ENCODE measurements around the gene ZNF511. TPM values are rescaled to one million over a fixed set of nuclear protein-coding genes. Genes with fewer than 3 reads are reported as not detected.
"Not testable (repeated sequence)": the region's sequence is repeated elsewhere in the genome, so short reads cannot be mapped to it uniquely, and the experiment has no call there.

ZNF511 gene
- polyA plus RNA-seq, 10 donors = 29.0 to 40.0 (median 33.4) TPM

DNA sequence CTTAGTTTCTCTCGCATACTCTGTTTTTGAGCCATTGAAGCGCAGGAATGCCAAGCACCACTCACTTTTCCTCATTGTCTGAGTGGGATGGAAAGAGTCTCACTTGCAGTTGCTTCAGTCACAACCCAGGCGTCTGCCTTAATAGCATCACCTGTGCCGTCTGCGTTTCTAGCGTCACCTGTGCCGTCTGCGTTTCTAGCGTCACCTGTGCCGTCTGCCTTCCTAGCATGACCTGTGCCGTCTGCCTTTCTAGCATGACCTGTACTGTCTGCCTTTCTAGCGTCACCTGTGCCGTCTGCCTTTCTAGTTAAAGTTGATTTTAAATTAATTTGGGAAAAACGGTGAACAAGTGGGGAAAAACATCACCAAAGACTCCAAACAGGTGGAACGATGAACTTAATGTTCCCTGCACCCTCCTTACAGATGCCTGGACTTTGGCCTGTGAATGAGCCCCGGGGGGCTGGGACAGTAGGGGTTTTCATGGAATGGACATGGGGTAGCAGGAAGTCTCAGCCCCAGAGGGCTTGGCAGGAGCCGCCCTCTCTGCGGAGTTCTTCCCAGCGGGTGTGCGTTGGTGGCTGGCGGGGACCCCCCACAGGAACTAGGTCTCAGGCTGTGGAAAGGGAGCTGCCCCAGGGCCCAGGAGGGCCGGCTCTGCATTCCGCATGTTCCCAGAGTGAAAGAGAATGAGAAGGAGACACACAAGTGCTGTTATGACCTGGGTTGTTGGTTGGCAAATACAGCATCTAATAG lies 3.5 kb downstream of the ZNF511 start:
- DNase-seq = no peak

DNA sequence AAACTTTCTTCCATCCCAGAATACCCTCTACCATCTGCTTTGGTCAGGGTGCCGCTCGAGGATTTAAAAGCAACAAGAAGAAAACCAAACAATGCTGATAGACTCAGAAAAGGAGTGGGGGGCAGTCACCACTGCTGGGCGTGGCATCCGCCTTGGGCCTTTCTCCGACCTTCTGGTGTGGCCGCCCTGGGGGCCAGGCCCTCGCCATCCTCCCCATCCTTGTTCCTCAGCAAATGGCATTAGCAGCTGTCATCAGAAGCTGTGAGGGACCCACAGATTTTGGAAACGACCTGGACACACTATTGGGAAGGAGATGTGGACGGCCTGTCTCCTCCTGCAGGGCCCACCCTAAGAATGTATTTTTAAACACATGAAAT lies 4.0 kb downstream of the ZNF511 start:
- no peak for DNase-seq

DNA sequence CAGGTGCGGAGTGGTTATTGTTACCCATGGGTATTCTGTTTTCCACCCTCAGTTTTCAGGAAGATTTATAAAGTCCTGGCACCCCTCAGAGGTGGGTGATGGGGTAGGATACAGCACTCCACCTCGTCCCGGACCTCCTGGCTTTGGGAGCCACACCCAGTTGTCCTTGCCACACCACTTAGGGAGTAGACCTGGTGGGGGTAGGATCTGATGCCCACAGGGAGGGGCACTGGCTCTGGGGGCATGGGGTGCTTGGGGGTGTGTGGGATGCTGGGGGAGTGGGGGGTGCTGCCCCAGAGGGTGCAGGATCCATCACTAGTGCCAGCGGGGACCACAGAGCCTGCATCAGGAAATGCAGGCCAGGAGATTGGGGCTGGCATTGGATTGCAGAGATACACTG lies 4.5 kb downstream of the ZNF511 start:
- no peak for DNase-seq

DNA sequence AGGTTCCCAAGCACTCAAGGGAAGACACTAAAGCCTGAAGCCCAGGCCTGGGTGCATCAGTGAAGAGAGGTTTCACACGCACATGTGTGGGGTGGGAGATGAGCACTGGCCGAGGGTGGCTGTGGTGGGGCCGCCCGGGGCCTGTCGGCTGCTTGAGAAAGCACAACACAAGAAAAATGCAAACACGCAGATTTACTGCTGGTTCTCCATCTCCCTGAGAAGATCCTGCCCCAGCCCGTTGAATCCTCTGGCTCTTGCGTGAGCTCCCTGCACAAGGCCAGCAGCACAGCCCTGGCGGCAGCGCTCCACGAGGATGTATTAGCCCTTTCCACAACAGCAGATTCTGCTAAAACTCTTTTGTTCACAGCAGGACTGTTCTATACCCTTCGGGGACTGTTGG lies 6.2 kb downstream of the ZNF511 start:
- no peak for DNase-seq

DNA sequence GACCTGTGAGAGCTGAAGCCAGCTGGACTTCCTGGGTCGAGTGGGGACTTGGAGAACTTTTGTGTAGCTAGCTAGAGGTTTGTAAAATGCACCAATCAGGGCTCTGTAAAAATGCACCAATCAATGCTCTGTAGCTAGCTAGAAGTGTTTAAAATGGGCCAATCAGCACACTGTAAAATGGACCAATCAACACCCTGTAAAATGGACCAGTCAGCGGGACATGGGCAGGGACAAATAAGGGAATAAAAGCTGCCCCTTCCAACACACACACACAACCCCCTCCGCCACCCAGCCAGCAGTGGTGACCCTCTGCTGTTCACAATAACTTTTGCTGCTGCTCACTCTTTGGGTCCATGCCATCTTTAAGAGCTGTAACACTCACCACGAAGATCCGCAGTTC lies 7.1 kb downstream of the ZNF511 start:
- DNase-seq = no peak

DNA sequence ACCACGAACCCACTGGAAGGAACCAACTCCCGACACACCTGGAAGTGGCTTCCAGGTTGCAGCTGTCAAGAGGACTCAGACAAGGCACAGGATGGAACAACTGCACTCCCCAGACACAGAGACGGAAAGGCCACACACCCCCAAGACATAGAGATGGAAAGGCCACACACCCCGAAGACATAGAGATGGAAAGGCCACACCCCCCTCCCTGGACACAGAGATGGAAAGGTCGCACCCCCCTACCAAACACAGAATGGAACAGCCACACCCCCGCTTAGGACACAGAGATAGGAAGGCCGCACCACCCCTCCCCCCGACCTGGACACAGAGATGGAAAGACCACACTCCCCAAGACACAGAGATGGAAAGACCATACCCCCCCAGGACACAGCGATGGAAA lies 7.6 kb downstream of the ZNF511 start:
- DNase-seq = no peak

DNA sequence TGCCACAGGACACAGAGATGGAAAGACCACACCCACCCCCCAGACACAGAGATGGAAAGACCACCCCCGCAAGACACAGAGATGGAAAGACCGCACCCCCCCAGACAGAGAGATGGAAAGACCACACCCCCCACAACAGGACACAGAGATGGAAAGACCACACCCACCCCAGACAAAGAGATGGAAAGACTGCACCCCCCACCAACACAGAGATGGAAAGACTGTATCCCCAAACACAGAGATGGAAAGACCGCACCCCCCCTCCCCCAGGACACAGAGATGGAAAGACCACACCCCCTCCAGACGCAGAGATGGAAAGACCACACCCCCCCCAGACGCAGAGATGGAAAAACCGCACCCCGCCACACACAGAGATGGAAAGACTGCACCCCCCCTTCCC lies 8.0 kb downstream of the ZNF511 start:
- no peak for DNase-seq

DNA sequence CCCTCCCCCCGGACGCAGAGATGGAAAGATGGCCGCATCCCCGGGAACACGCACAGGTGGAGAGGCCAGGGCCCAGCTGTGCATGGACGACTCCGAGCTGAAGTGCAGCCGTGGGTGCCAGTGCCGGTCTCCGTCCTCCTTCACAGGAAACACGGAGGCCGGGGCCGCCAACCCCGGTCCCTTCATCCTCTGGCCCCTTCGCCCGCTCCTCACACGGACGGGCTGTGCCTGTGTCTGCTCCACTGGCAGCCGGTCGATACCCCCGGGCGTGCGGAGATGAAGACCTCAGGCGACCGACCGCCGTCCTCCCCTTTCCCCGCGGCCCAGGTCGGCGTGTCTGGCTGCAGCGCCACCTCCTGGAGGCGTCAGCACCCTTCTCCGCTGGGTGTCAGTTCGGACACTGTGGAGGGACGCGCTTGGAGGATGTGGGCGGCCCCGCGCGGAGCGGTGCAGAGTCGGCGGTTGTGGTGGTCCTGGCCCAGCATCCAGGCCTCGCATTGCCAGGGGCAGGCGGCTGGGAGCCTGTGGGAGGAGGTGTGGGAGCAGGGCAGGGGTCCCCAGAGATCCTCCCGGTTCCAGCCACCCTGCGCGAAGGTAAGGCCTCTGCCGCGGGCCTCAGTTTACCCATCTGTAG lies 9.9 kb downstream of the ZNF511 start:
- peak in 1 of 3 donors; percentile 72 for DNase-seq

DNA sequence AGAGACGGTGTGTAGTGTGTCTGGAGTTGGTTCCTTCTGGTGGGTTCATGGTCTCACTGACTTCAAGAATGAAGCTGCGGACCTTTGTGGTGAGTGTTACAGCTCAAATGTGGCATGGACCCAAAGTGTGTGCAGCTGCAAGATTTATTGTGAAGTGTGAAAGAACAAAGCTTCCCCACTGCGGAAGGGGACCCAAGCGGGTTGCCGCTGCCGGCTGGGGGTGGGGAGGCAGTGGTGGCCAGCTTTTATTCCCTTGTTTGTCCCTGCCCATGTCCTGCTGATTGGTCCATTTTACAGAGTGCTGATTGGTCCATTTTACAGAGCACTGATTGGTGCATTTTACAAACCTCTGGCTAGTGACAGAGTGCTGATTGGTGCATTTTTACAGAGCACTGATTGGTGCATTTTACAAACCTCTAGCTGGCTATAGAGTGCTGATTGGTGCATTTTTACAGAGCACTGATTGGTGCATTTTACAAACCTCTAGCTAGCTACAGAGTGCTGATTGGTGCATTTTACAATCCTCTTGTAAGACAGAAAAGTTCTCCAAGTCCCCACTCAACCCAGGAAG lies 12.2 kb downstream of the ZNF511 start:
- not testable (repeated sequence) for DNase-seq

DNA sequence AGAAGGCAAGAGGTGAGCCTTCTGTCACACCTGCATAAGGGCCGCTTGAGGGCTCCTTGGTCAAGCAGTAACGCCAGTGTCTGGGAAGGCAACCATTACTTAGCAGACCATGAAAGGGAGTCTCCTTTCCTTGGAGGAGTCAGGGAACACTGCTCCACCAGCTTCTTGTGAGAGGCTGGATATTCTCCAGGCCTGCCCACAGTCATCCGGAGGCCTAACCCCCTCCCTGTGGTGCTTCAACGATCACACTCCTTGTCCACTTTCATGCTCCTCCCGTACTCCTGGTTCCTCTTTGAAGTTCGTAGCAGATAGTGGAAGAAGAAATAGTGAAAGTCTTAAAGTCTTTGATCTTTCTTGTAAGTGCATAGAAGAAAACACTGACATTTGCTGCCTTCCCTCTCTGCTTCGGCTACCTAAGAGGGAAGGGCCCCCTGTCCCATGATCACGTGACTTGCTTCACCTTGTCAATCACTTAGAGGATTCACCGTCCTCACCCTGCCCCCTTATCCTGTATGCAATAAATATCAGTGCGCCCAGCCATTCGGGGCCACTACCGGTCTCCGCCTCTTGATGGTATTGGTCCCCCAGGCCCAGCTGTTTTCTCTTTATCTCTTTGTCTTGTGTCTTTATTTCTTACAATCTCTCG lies 13.5 kb downstream of the ZNF511 start:
- not testable (repeated sequence) for DNase-seq

DNA sequence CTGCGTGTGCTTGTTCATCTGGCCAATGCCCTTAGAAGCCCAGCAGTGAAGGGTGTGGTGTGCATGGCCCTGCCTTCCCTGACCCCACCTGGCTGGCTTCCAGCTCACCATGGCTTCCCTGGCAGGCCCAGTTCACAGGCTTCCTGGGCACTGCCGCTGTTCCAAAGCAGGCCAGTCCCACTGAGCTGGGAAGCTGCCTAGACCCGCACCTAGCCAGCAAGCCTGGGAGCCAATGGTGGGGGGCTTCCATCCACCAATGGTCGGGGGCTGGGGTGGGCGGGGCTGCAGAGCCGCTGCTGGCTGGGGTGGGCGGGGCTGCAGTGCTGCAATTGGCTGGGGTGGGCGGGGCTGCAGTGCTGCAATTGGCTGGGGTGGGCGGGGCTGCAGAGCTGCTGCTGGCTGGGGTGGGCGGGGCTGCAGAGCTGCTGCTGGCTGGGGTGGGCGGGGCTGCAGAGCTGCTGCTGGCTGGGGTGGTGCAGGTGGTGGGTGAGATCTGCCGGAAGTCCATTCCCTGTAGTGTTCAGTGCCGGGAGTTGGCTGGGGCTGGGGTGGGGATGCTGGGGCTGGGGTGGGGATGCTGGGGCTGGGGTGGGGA lies 15.6 kb downstream of the ZNF511 start:
- DNase-seq = no peak

DNA sequence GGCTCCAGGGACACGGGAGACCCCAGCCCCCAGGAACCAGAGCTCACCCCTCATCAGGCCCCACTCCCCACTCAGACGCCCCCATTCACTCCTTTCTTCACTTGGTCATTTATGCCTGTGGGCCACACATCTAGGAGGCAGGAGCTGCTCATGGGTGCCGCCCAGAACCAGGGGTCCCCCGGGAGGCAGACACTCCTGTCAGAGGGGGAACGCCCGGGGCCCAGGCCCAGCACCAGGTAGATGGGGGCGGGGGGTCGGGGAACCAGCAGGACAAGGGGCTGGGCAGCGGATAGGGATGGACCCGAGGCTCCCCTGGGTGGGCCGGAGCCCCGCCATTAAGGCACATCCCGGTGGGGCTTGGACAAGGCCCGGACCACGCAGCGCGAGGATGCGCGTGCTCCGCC lies 16.1 kb downstream of the ZNF511 start:
- DNase-seq = no peak

DNA sequence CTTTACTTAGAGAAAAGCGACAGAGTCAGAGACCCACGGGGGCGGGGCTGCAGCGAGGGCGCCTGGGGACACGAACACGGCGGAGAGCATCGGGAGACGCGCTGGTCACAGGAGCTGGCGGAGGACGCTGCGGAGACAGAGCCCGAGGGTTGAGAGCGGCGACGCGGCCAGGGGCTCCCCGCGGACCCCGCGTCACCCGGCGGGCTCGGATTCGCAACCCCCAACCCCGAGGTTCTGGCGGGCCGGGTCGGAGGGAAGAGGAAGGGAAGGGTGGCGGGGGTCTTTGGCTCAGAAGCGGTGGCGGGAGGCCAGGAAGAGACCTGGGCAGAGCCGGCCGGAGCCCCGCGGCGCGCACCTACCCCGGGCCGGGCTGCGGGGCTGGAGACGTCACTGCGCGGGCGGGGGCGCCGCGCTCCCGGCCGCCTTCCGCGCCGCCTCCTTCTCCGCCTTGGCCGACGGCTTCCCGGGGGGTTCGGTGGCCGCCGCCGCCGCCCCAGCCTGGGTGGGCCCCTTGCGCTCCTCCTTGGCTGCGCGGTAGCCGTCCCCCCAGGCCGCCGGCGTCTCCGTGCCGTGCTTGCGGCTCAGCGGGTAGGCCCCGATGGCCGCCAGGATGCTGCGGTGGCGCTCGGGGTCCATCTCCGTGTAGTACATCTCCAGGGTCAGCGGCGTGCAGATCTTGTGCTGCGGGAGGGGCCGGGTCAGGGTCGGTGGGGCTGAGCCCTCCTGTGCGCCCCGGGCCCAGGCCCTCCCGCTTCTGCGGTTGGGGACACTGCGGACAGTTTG lies 16.9 kb downstream of the ZNF511 start:
- DNase-seq = peak in 1 of 3 donors; percentile 36

DNA sequence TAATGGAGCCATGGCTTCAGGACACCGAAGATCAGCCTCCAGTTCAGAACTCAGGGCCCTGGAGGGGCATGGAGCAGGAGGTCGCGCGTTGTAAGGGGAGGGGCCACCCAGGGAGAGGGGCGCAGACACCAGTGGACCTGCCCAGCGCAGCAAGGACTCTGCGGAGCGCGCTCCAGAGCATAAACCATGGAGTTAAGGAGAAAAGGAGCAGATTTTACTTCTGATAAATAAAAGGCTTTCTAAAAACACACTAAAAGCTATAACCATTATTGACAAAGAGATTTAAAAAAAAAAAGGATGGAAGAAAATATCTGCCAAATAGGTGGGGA lies 17.5 kb downstream of the ZNF511 start:
- no peak for DNase-seq

DNA sequence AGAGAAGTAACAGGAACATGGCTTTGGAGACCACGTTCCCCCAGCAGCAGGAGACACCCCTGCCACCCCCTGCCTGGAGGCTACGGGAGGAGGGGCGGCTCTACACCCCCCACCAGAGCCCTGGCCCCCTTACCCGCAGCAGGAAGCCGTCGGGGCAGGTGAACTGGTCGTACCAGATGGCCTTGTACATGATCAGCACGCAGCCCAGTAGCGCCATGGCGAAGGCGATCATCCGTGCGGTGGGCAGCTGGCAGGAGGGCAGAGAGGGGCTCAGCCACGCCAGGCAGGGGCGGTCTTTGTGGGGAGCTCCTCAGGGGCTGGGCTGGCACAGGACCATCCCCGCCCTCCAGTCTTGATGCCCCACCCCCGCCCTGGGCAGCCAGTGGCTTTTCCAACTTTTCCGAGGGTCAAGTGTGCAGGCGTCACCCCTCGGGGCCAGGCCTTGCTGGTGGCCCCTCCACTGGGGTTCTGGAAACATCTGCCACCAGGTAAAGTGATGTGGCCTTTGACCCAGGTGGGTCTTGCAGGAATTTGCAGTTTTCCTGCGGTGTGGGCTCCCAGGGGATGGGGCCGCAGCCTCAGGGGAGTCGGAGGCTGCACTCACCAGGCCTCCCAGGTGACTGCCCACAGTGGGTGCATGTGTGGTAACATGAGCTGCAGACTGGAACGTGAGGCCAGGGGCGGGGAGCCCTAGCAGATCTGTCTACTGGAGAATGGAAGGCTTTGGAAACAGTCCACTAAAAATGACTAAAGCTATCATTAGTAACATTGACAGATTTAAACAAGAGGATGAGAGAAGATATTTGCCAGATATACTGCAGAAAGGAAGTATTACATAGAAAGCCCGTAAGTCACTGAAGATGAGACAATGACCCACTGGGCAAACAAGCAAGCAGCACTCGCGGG lies 18.3 kb downstream of the ZNF511 start:
- no peak for DNase-seq

DNA sequence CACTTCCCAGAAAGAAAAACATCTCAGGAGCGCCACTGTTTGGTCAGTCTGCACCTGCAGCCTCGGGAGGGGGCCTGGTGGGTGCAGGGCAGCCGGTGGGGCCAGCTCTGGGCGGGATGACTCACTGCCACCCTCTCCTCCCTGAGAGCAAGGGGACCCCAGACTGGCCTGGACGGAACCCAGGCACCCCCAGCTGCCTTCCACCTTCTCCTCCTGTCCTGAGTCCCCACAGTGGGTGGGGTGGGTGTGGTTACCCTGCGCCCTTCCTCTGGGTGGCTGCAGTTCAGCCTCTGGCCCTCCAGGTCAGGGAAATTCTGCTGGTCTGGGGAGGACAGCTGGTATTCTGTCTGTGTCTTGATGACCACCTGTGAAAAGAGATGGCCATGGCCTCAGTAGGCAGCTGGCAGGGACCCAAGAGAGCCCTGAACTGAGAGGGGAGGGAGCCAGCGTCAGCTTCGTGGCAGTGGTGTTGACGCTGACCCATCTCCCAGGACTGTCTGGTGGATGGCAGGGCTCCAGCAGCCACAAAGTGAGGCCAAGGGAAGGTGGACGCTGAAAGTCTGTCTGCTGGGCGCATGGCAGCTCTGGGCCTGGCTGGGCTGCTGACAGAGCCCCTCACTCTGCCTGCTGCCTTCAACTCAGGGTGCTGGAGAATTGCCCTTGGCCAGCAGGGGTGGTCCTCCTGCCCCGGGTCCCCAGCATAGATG lies 19.1 kb downstream of the ZNF511 start:
- DNase-seq = no peak

DNA sequence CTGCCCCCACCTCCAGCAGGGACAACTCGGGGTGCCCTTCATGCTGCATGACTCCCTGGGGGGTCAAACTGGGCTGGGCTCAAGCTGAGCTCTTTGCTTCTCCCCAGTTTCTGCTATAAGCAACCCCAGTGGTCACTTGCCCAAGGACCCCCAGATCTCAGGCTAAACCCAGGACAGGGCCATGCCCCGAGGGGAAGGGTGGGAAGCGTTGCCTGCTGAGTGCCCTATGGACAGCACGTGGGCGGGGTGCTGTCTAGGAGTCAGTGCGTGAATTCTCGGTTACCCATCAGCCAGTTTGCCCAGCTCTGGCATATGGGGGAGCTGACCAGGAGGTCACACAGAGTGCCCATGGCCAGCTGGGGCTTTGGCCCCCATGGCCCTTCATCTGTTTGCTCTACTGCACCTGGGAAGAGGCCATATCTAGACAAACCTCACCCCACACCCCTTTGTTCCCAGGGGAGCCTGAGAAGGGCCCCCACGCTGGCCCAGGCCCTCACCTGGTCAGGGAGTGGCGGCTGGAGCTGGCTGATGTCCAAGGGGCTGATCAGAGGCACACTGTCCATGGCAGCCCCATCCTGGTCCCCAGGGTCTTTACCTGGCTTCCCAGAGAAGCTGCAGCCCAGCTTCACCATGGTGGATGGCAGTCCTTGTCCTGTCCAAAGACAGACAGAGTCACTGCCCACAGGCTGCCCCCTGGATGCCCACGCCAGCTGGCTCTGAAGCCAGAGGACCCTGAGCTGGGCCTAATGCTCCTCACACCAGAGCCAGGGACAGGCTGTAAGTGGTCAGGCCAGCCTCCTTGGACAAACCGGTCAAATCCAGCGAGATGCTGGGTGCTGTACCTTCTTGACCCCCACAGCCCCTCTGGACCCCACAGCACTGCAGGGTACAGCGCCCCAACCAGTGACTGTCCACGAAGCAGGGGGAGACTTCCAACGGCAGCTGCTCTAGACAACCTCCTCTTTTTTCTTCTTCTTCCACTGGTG lies 19.9 kb downstream of the ZNF511 start:
- DNase-seq = no peak

DNA sequence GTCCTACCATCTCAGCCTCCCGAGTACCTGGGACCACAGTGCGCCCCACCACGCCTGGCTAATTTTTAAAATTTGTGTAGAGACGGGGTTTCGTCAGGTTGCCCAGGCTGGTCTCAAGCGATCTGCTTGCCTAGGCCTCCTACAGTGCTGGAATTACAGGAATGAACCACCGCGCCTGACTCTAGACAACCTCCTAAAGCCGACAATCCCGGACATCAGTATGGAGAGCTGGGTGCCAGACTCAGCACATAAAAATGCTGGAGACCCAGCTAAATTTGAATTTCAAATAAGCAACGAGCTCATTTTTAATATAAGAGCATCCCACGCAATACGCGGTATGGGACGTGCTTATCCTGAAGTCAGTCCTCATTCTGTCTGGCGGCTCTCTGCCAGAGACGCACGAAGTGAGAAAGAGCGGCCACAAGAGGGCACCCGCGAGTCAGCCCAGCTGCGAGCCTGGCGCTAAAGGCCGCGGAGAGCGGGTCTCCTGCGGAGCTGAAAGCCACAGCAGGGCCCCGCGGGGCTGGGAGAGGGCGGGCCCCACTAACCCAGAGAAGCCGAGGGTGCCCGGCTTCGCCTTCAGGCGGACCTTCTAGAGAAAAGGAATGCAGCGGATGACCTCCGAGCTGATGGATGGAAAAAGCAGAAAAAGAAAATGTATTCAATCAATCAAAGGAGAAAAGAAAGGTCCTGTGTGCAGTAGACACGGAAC lies 20.9 kb downstream of the ZNF511 start:
- DNase-seq = peak; percentile 79 to 93 (median 90)
